SK-N-SH treated with all-trans-retinoic acid at 6 μM for 48 hours (cell line): ENCODE results near the gene PSRC1.

Experiments used
- ATAC-seq: fragments of 200-7000 bp; cut with Tn5 transposase; 3 replicates; pipeline ENCODE4 v1.9.1; 2020; ENCODE audit warnings: mild to moderate bottlenecking, moderate library complexity
- ARNTL ChIP-seq: fragments of 450-650 bp; formaldehyde crosslinking; IDR thresholded peaks from 2 replicates; pipeline ENCODE4 v1.5.0; 2020; ENCODE audit warnings: low read depth, mild to moderate bottlenecking, moderate library complexity, borderline replicate concordance
- BACH2 ChIP-seq: fragments of 250-450 bp; sonication (Bioruptor Pico); IDR thresholded peaks from 2 replicates; pipeline ENCODE4 v1.9.0; 2021; ENCODE audit warnings: mild to moderate bottlenecking, borderline replicate concordance
- CSDC2 ChIP-seq: fragments of 250-450 bp; sonication (Bioruptor Pico); IDR thresholded peaks from 2 replicates; pipeline ENCODE4 v1.5.0; 2020; ENCODE audit warnings: mild to moderate bottlenecking, moderate library complexity
- ESRRG ChIP-seq: fragments of 250-450 bp; sonication (Bioruptor Pico); IDR thresholded peaks from 2 replicates; pipeline ENCODE4 v1.6.1; 2021; ENCODE audit warnings: mild to moderate bottlenecking
- ISL1 ChIP-seq: fragments of 250-450 bp; sonication (Bioruptor Pico); IDR thresholded peaks from 2 replicates; pipeline ENCODE4 v2.1.2; 2022; ENCODE audit warnings: mild to moderate bottlenecking, moderate library complexity
- OSR1 ChIP-seq: fragments of 250-450 bp; sonication (Bioruptor Pico); IDR thresholded peaks from 2 replicates; pipeline ENCODE4 v1.8.0; 2022; ENCODE audit warnings: moderate library complexity, mild to moderate bottlenecking, inconsistent platforms
- PPARA ChIP-seq: fragments of 250-450 bp; sonication (Bioruptor Pico); IDR thresholded peaks from 2 replicates; pipeline ENCODE4 v1.5.0; 2020; ENCODE audit warnings: mild to moderate bottlenecking, borderline replicate concordance
- RARB ChIP-seq: fragments of 250-450 bp; sonication (Bioruptor Pico); IDR thresholded peaks from 2 replicates; pipeline ENCODE4 v1.8.0; 2021; ENCODE audit warnings: mild to moderate bottlenecking, moderate library complexity
- SNAI2 ChIP-seq: fragments of 250-450 bp; sonication (Bioruptor Pico); IDR thresholded peaks from 2 replicates; pipeline ENCODE4 v1.5.0; 2020; ENCODE audit warnings: mild to moderate bottlenecking, moderate library complexity
- TOX ChIP-seq: fragments of 250-450 bp; sonication (Bioruptor Pico); IDR thresholded peaks from 2 replicates; pipeline ENCODE4 v1.8.0; 2021; ENCODE audit warnings: mild to moderate bottlenecking, moderate library complexity, borderline replicate concordance
- TSHZ2 ChIP-seq: fragments of 250-450 bp; sonication (Bioruptor Pico); IDR thresholded peaks from 2 replicates; pipeline ENCODE4 v1.5.0; 2020; ENCODE audit warnings: mild to moderate bottlenecking, moderate library complexity
- ZFP3 ChIP-seq: fragments of 250-450 bp; sonication (Bioruptor Pico); IDR thresholded peaks from 2 replicates; pipeline ENCODE4 v1.5.0; 2020; ENCODE audit warnings: mild to moderate bottlenecking, moderate library complexity
- ZFP30 ChIP-seq: fragments of 450-650 bp; formaldehyde crosslinking; IDR thresholded peaks from 2 replicates; pipeline ENCODE4 v1.5.0; 2022; ENCODE audit warnings: mild to moderate bottlenecking, moderate library complexity
- ZNF565 ChIP-seq: fragments of 450-650 bp; formaldehyde crosslinking; conservative IDR thresholded peaks from 2 replicates; pipeline ENCODE4 v1.5.0; 2020; ENCODE audit warnings: low read depth, mild to moderate bottlenecking, moderate library complexity
- ZNF70 ChIP-seq: fragments of 450-650 bp; formaldehyde crosslinking; IDR thresholded peaks from 2 replicates; pipeline ENCODE4 v1.5.0; 2020; ENCODE audit warnings: mild to moderate bottlenecking, moderate library complexity
- ZNF8 ChIP-seq: fragments of 450-650 bp; formaldehyde crosslinking; IDR thresholded peaks from 2 replicates; pipeline ENCODE4 v1.5.0; 2020; ENCODE audit warnings: mild to moderate bottlenecking, moderate library complexity
- TF ChIP-seq, protein P1 (sequence below): fragments of 250-450 bp; sonication (Bioruptor Pico); IDR thresholded peaks from 2 replicates; pipeline ENCODE4 v1.8.0; 2021; ENCODE audit warnings: low read depth, mild to moderate bottlenecking, moderate library complexity, borderline replicate concordance
- TF ChIP-seq, protein P2 (sequence below): fragments of 250-450 bp; sonication (Bioruptor Pico); IDR thresholded peaks from 2 replicates; pipeline ENCODE4 v1.8.0; 2020; ENCODE audit warnings: mild to moderate bottlenecking, moderate library complexity, borderline replicate concordance

PSRC1 gene

GRCh38 chr1:109255678-109256077 lies 27.3 kb downstream of the PSRC1 start:
- ATAC-seq, result no peak

GRCh38 chr1:109255097-109255651 lies 27.8 kb downstream of the PSRC1 start:
- ATAC-seq, result no peak
- no peak for TF ChIP-seq ZFP3 (CRISPR knock-in tag)
- no peak for TF ChIP-seq OSR1 (CRISPR knock-in tag)
- TF ChIP-seq TSHZ2 (CRISPR knock-in tag), result no peak
- no peak for TF ChIP-seq ZNF70
- TF ChIP-seq ZNF565, result no peak
- no peak for TF ChIP-seq CSDC2 (CRISPR knock-in tag)
- TF ChIP-seq BACH2 (CRISPR knock-in tag), result no peak
- TF ChIP-seq ARNTL (CRISPR knock-in tag), result no peak
- TF ChIP-seq PPARA (CRISPR knock-in tag), result no peak
- TF ChIP-seq ZFP30 (CRISPR knock-in tag), result no peak
- TF ChIP-seq, protein P1, sequence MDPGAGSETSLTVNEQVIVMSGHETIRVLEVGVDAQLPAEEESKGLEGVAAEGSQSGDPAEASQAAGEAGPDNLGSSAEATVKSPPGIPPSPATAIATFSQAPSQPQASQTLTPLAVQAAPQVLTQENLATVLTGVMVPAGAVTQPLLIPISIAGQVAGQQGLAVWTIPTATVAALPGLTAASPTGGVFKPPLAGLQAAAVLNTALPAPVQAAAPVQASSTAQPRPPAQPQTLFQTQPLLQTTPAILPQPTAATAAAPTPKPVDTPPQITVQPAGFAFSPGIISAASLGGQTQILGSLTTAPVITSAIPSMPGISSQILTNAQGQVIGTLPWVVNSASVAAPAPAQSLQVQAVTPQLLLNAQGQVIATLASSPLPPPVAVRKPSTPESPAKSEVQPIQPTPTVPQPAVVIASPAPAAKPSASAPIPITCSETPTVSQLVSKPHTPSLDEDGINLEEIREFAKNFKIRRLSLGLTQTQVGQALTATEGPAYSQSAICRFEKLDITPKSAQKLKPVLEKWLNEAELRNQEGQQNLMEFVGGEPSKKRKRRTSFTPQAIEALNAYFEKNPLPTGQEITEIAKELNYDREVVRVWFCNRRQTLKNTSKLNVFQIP (CRISPR knock-in tag), result no peak

More at GRCh38 chr1:109255678-109256077, 27.3 kb downstream of the PSRC1 start:
- no peak for TF ChIP-seq ISL1 (CRISPR knock-in tag)

DNA sequence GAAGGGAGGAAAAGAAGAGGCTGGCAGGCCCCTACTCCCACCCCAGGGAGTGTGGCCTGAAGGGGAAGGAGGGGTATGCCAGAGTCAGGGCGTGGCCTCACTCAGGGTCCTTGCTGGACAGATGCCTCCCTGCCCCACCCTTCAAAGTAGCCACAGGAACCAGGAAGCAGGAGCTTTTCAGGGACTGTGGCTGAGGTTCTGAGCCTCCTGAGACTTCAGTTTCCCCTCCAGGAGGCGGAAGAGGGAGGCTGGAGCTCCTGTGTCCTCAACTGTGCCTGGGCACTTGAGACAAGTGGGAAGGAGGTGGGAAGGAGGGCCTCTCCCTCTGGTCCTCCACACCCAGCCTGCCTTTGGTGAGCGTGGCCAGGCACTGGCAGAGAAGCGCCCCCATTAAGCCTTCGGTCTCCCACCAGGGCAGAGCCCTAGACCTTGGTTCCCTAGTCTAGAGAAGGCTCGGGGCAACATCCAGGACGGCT lies 28.3 kb downstream of the PSRC1 start:
- ATAC-seq, result no peak

More for the DNA sequence above, 28.3 kb downstream of the PSRC1 start:
- TF ChIP-seq PPARA (CRISPR knock-in tag) (no peak), RARB (CRISPR knock-in tag) (no peak), ESRRG (no peak), CSDC2 (CRISPR knock-in tag) (no peak), ZFP30 (CRISPR knock-in tag) (no peak), SNAI2 (CRISPR knock-in tag) (no peak), ZNF8 (no peak), TSHZ2 (CRISPR knock-in tag) (no peak), TOX (CRISPR knock-in tag) (no peak)
- TF ChIP-seq, protein P1 (CRISPR knock-in tag), result no peak
- TF ChIP-seq, protein P2, sequence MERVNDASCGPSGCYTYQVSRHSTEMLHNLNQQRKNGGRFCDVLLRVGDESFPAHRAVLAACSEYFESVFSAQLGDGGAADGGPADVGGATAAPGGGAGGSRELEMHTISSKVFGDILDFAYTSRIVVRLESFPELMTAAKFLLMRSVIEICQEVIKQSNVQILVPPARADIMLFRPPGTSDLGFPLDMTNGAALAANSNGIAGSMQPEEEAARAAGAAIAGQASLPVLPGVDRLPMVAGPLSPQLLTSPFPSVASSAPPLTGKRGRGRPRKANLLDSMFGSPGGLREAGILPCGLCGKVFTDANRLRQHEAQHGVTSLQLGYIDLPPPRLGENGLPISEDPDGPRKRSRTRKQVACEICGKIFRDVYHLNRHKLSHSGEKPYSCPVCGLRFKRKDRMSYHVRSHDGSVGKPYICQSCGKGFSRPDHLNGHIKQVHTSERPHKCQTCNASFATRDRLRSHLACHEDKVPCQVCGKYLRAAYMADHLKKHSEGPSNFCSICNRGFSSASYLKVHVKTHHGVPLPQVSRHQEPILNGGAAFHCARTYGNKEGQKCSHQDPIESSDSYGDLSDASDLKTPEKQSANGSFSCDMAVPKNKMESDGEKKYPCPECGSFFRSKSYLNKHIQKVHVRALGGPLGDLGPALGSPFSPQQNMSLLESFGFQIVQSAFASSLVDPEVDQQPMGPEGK (CRISPR knock-in tag), result no peak
